ENCODE data around the gene PHF21B. TPM values are rescaled to one million over a fixed set of nuclear protein-coding genes. Genes with fewer than 3 reads are reported as not detected.

PHF21B gene
- total and polyA plus RNA-seq, 12 donors = 0.30 to 4.4 (median 1.8) TPM

GRCh38 chr22:44892803-44893730 is 116.7 kb downstream of the PHF21B start:
- Histone ChIP-seq H3K4me3 (no peak overlapping the region), H3K27me3 (no peaks in the 10 kb centered on the region), H3K9me3 (replicated peaks in 1 of 3) (no peaks in the 10 kb centered on the region), H3K27ac (no peak overlapping the region), H3K4me1 (replicated peaks in 1 of 2) (no peaks in the 10 kb centered on the region), H3K36me3 (replicated peaks in 1 of 2) (no peaks in the 10 kb centered on the region)
- TF ChIP-seq CTCF (IDR thresholded peaks at IDR 0.05) (no peak), POLR2A (IDR thresholded peaks at IDR 0.05) (no peak)
- 90 to 96% (median 93%) methylated on average over 13 to 20 of the region's 20 CpGs for WGBS, 4 donors
- intact Hi-C loops (cut with DNase I) = no loop called here
- no peak for DNase-seq

DNA sequence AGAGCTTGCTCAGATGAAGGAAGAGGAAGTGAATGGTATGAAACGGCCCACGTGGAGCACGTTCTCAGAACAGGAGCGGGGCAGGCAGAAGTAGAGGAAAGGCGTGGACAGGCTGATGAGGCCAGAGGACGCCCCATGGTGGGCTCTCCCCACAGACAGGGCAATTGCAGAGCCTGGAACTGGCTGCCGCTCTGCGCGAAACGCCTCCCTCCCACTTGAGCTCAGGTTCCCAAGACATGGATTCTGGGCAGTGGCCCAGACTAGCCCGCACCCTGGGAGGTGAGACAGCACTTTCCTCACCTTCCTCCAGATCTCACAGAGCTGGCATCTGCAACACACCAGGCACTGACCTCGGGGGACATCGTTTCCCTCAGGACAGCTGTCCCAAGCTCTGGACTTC is 117.6 kb downstream of the PHF21B start:
- H3K36me3 ChIP-seq (replicated peaks in 1 of 2) = no peaks in the 10 kb centered on the region
- TF ChIP-seq POLR2A (IDR thresholded peaks at IDR 0.05) = no peak
- H3K27ac ChIP-seq = no peak overlapping the region
- no peaks in the 10 kb centered on the region for H3K9me3 ChIP-seq (replicated peaks in 1 of 3)
- intact Hi-C loops (cut with DNase I) = no loop called here
- no peaks in the 10 kb centered on the region for H3K27me3 ChIP-seq
- no peak for DNase-seq
- H3K4me3 ChIP-seq = no peak overlapping the region
- 83 to 87% (median 85%) methylated on average over 12 to 13 of the region's 13 CpGs for WGBS, 4 donors
- H3K4me1 ChIP-seq (replicated peaks in 1 of 2) = no peaks in the 10 kb centered on the region

DNA sequence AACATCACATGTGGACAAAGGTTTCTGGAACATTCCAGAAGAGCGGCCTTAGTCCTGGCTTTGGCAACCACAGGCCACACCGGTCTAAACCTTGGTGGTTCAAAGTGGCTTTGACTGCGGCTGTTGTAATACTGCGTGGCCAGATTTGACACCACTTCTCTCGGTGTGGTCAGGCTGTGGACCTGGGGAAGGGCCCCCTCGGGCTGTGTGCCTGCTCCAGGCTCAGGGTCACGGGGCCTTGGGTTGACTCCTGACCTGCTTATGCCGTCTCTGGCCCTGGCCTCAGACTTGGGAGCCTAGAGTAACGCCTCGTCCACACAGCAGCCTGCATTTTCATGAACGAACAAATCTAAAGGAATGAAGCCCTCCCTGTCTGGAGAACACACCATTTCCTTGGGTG is 118.0 kb downstream of the PHF21B start:
- Histone ChIP-seq H3K36me3 (replicated peaks in 1 of 2) (no peaks in the 10 kb centered on the region), H3K27ac (no peak overlapping the region), H3K27me3 (no peaks in the 10 kb centered on the region), H3K4me3 (no peak overlapping the region), H3K4me1 (replicated peaks in 1 of 2) (no peaks in the 10 kb centered on the region), H3K9me3 (replicated peaks in 1 of 3) (no peaks in the 10 kb centered on the region)
- WGBS, 4 donors = 84 to 89% (median 86%) methylated on average over 9 to 11 of the region's 11 CpGs
- intact Hi-C loops (cut with DNase I) = no loop called here
- no peak for DNase-seq
- no peak for TF ChIP-seq CTCF (IDR thresholded peaks at IDR 0.05)
- TF ChIP-seq POLR2A (IDR thresholded peaks at IDR 0.05) = no peak

DNA sequence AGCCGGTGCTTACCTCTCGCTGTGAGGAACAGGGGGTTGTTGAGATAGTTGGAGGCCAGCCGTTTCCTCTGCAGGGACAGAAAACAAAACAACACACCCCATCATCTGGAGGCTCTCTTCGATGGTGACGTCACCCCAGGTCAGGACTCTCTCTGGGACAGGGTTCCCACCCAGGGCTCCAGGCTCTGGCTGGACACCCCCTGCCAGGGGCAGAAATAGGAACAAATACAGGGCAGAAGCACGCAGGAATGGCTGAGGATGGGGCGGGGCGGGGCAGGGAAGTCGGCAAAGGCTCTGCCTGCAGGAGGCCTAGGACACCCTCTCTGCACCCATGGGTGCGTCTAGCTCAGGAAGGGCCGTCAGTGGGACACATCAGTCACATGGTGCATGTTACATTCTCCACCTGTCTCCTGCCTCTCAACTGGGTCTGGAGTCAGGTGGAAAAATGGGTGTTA is 118.5 kb downstream of the PHF21B start:
- WGBS, 4 donors = 64 to 94% (median 86%) methylated on average over 5 to 11 of the region's 11 CpGs
- Histone ChIP-seq H3K4me1 (replicated peaks in 1 of 2) (no peaks in the 10 kb centered on the region), H3K36me3 (replicated peaks in 1 of 2) (no peaks in the 10 kb centered on the region), H3K27ac (no peak overlapping the region), H3K4me3 (no peak overlapping the region), H3K9me3 (replicated peaks in 1 of 3) (no peaks in the 10 kb centered on the region), H3K27me3 (no peaks in the 10 kb centered on the region)
- intact Hi-C loops (cut with DNase I) = no loop called here
- DNase-seq = no peak
- TF ChIP-seq POLR2A (IDR thresholded peaks at IDR 0.05) (no peak), CTCF (IDR thresholded peaks at IDR 0.05) (no peak)
